ENCODE measurements around the gene RAB22A.

The RAB22A gene

DNA sequence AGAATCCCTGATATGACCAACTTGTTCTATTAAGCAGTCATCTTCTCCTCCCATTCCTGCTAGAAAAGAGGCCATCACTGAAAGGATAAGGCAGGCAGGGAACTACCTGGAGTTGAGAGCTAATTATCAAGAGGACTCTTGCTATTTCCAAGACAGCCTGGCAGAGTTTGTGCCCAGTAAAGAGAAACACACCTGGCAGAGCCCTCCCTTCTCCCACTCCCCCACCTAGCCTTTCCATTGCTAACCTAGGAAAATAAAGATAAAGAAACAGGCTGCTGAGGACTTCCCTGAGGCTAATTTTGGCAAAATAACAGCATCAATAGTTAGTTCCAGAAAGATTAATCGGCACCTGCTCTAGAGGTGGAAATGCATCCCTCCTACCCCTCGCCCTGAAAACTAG lies 20.4 kb upstream of the RAB22A start:
- Mint-ChIP-seq H3K27ac (no peak overlapping the region), H3K9me3 (peaks cover 0 to 4% of the 10 kb centered on the region in 2 donors), H3K4me3 (no peak overlapping the region), H3K27me3 (no peaks in the 10 kb centered on the region), H3K4me1 (peaks cover 14 to 28% of the 10 kb centered on the region in 2 donors), H3K36me3 (peaks cover 26 to 38% of the 10 kb centered on the region in 2 donors)
- no peak for ATAC-seq (replicated peaks)
- no peak for DNase-seq

DNA sequence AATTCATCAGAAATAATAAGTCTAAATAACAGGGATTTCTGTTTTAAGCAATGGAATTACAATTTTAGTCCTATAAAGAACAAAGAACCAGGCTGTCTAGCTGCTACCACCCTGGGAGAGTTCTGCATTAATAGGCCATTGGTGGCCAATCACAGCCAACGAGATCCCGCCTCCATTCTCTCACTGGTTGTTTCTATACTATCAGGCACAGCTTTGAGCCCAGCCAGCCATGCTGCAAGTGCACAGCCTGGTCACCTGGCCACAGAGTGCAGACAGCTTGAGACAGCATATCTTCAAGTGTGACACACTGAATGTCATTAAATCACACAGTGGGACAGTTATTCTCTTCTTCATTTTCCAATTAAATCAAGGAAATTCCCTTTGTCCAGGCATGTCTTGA lies 16.1 kb upstream of the RAB22A start:
- no peak overlapping the region for H3K4me3 Mint-ChIP-seq
- H3K36me3 Mint-ChIP-seq, result peaks cover 8 to 24% of the 10 kb centered on the region in 2 donors
- DNase-seq (no peak), ATAC-seq (replicated peaks) (peak; percentile 51 to 67)
- peak overlapping the region; percentile 69 for H3K27ac Mint-ChIP-seq
- H3K4me1 Mint-ChIP-seq, result peaks cover 20 to 28% of the 10 kb centered on the region in 2 donors
- no peaks in the 10 kb centered on the region for H3K27me3 Mint-ChIP-seq
- no peaks in the 10 kb centered on the region for H3K9me3 Mint-ChIP-seq

- ATAC-seq (replicated peaks) (no peak), DNase-seq (no peak)
- peaks cover 8 to 29% of the 10 kb centered on the region in 2 donors for H3K36me3 Mint-ChIP-seq
- no peak overlapping the region for H3K4me3 Mint-ChIP-seq
- no peaks in the 10 kb centered on the region for H3K9me3 Mint-ChIP-seq
- H3K27ac Mint-ChIP-seq, result peak overlapping the region; percentile 9
- H3K27me3 Mint-ChIP-seq, result no peaks in the 10 kb centered on the region
- peaks cover 20 to 28% of the 10 kb centered on the region in 2 donors for H3K4me1 Mint-ChIP-seq
Measured at GRCh38 chr20:58294497-58295455, 14.7 kb upstream of the RAB22A start.

DNA sequence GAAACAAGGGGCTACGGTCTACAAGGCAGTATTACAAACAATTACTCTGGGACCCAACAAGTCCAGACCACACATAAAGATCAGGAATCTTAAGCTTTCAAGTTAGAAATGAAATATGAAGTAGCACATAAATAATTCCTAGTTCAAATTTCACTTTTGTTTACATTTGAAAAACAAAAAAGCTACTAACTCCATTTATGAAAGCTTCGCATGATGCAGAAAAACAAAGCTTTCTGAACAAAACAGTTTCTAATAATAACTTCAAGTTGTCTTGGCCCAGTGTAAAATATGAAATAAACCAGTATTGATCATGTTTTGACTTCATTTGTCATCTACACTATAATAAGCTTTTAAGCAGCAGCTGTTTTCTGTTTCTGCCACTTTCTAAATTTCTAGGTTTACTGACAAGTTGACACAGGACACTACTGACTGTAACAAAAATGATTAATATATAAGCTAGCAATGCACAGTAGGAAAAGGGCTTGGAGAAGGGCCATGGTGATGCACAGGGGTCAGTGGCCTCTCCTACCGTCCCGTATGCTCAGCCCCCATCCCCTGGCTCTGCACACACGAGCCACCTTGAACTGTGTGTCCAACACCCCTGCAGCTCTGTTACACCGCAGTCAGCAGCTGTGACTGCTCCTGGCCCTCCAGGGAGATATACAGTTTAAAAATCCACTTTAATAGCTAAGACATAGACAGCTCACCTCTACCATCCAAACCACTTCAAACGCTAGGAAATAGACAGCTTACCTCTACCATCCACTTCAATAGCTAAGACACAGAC lies 13.3 kb upstream of the RAB22A start:
- ATAC-seq (replicated peaks), result no peak
- H3K4me1 Mint-ChIP-seq, result peaks cover 23 to 33% of the 10 kb centered on the region in 2 donors
- no peak for DNase-seq
- no peaks in the 10 kb centered on the region for H3K27me3 Mint-ChIP-seq
- H3K4me3 Mint-ChIP-seq, result no peak overlapping the region
- peaks cover 9 to 34% of the 10 kb centered on the region in 2 donors for H3K36me3 Mint-ChIP-seq
- H3K9me3 Mint-ChIP-seq, result no peaks in the 10 kb centered on the region
- H3K27ac Mint-ChIP-seq, result no peak overlapping the region

- ATAC-seq (replicated peaks), result no peak
- Mint-ChIP-seq H3K9me3 (no peaks in the 10 kb centered on the region), H3K4me1 (peaks cover 26 to 33% of the 10 kb centered on the region in 2 donors), H3K27ac (peak overlapping the region; percentile 70), H3K36me3 (peaks cover 13 to 39% of the 10 kb centered on the region in 2 donors), H3K4me3 (no peak overlapping the region), H3K27me3 (no peaks in the 10 kb centered on the region)
- no peak for DNase-seq
Measured at GRCh38 chr20:58297394-58297793, 12.1 kb upstream of the RAB22A start.

- DNase-seq (no peak), ATAC-seq (replicated peaks) (no peak)
- Mint-ChIP-seq H3K27ac (no peak overlapping the region), H3K4me1 (peaks cover 28 to 30% of the 10 kb centered on the region in 2 donors), H3K36me3 (peaks cover 23 to 55% of the 10 kb centered on the region in 2 donors), H3K4me3 (no peak overlapping the region), H3K27me3 (no peaks in the 10 kb centered on the region), H3K9me3 (no peaks in the 10 kb centered on the region)
Measured at GRCh38 chr20:58300321-58300720, 9.2 kb upstream of the RAB22A start.

DNA sequence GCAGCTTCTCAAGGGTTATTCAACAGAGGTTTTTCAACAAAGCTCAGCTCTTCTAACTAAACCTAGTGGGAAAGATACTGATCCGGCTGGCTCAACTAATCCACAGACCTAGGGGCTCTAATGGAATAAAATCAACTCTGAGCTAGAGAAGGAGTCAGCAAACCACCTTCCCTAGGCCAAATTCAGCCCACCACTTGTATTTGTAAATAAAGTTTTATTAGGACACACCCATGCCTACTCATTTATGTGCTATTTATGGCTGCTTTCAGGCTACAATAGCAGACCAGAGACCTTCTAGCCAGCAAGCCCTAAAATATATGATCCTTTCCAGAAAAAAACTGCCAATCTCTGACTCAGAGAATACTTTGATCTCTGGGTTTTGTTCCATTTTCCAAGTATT lies 6.0 kb upstream of the RAB22A start:
- Mint-ChIP-seq H3K27ac (no peak overlapping the region), H3K27me3 (no peaks in the 10 kb centered on the region)

DNA sequence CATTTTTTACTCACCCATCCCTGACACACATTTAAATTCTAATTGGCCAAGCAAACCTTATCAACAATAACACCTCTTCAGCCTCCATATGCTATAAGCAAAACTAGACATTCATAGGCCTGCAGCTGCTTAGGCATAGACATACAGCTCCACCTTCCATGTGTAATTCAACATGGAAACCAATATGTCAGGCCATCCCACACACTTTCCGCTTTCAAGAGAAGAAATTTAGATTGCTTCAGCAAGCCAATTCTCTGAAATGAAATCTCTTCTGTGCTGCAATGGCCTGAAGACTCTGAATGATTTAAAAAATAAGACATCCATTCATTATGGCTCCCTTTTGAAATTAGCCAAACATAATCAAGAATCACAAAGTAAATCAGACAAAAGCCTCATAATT lies 4.5 kb upstream of the RAB22A start:
- DNase-seq (no peak), ATAC-seq (replicated peaks) (no peak)
- Mint-ChIP-seq H3K4me3 (no peak overlapping the region), H3K27me3 (no peaks in the 10 kb centered on the region), H3K4me1 (peaks cover 33 to 45% of the 10 kb centered on the region in 2 donors), H3K27ac (no peak overlapping the region), H3K9me3 (no peaks in the 10 kb centered on the region), H3K36me3 (peaks cover 26 to 44% of the 10 kb centered on the region in 2 donors)

More for the DNA sequence above, 6.0 kb upstream of the RAB22A start:
- DNase-seq (no peak), ATAC-seq (replicated peaks) (no peak)
- H3K36me3 Mint-ChIP-seq, result peaks cover 26 to 50% of the 10 kb centered on the region in 2 donors
- peaks cover 33 to 42% of the 10 kb centered on the region in 2 donors for H3K4me1 Mint-ChIP-seq
- no peaks in the 10 kb centered on the region for H3K9me3 Mint-ChIP-seq
- H3K4me3 Mint-ChIP-seq, result no peak overlapping the region

GRCh38 chr20:58306421-58307261 lies 2.9 kb upstream of the RAB22A start:
- Mint-ChIP-seq H3K27me3 (no peaks in the 10 kb centered on the region), H3K9me3 (no peaks in the 10 kb centered on the region), H3K27ac (peak overlapping the region; percentile 98), H3K4me1 (peaks cover 33 to 44% of the 10 kb centered on the region in 2 donors), H3K4me3 (peak overlapping the region; percentile 70 to 79), H3K36me3 (peaks cover 17 to 32% of the 10 kb centered on the region in 2 donors)
- peak; percentile 81 to 84 for ATAC-seq (replicated peaks)
- DNase-seq, result peak; percentile 84

GRCh38 chr20:58307270-58307669 lies 2.2 kb upstream of the RAB22A start:
- no peaks in the 10 kb centered on the region for H3K27me3 Mint-ChIP-seq
- no peaks in the 10 kb centered on the region for H3K9me3 Mint-ChIP-seq
- no peak for DNase-seq
- peak overlapping the region; percentile 70 to 79 for H3K4me3 Mint-ChIP-seq
- ATAC-seq (replicated peaks), result no peak
- H3K36me3 Mint-ChIP-seq, result peaks cover 15 to 28% of the 10 kb centered on the region in 2 donors
- peaks cover 31 to 44% of the 10 kb centered on the region in 2 donors for H3K4me1 Mint-ChIP-seq
- peak overlapping the region; percentile 98 for H3K27ac Mint-ChIP-seq

DNA sequence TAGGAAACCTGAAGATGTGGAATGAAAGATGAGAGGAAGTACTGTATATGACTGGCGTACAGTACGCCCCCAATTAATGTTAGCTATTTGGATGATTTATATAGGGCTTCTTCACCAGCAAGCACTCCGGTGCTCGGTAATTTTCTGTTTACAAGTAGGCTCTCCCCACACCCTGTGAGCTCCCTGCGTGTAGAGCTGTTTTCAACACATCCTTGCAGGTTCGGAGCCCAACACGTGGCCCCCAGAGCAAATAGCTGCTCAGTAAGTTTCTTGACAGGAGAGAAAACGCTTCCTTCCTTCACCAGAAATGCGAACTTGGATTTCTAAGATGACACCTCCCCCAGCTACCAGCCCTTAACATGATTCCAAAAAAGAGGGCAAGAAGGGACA lies 1.2 kb upstream of the RAB22A start:
- Mint-ChIP-seq H3K4me1 (peaks cover 32 to 52% of the 10 kb centered on the region in 2 donors), H3K27me3 (no peaks in the 10 kb centered on the region), H3K4me3 (peak overlapping the region; percentile 86 to 96), H3K36me3 (peaks cover 10 to 27% of the 10 kb centered on the region in 2 donors), H3K9me3 (no peaks in the 10 kb centered on the region), H3K27ac (peak overlapping the region; percentile 98)
- DNase-seq (no peak), ATAC-seq (replicated peaks) (no peak)

GRCh38 chr20:58308680-58309527 lies 611 bp upstream of the RAB22A start:
- Mint-ChIP-seq H3K4me3 (peak overlapping the region; percentile 86 to 96), H3K27ac (peak overlapping the region; percentile 98), H3K36me3 (peaks cover 14 to 27% of the 10 kb centered on the region in 2 donors), H3K4me1 (peaks cover 35 to 57% of the 10 kb centered on the region in 2 donors), H3K27me3 (no peaks in the 10 kb centered on the region), H3K9me3 (no peaks in the 10 kb centered on the region)
- DNase-seq (peak; percentile 57), ATAC-seq (replicated peaks) (peak; percentile 38 to 62)

GRCh38 chr20:58310291-58310782 lies 822 bp downstream of the RAB22A start:
- peaks cover 15 to 25% of the 10 kb centered on the region in 2 donors for H3K36me3 Mint-ChIP-seq
- peaks cover 35 to 56% of the 10 kb centered on the region in 2 donors for H3K4me1 Mint-ChIP-seq
- DNase-seq (no peak), ATAC-seq (replicated peaks) (no peak)
- H3K9me3 Mint-ChIP-seq, result no peaks in the 10 kb centered on the region
- peak overlapping the region; percentile 93 to 96 for H3K4me3 Mint-ChIP-seq
- peak overlapping the region; percentile 96 for H3K27ac Mint-ChIP-seq
- H3K27me3 Mint-ChIP-seq, result no peaks in the 10 kb centered on the region

All from stimulated activated naive B cell treated with anti-CD40 and anti-IgM and Interleukin-4, amounts not matched to agents 10 μg/mL and 1 μg/mL and 100 μg/mL, for 72 hours (primary cell).